Activated CD8-positive, alpha-beta memory T cell treated with anti-CD3 and anti-CD28 coated beads for 36 hours (primary cell): ENCODE measurements around the gene ARHGAP22. TPM values are rescaled to one million over a fixed set of nuclear protein-coding genes. Genes with fewer than 3 reads are reported as not detected.

Experiments used
- CTCF ChIA-PET: fragments of 350-600 bp; sonication (Branson Sonifier 250); formaldehyde crosslinking; loops from one replicate; lab custom pipeline; 2021; ENCODE audit warnings: antibody characterized with exemption; lab: Charles Lee
- POLR2A ChIA-PET: fragments of 350-600 bp; sonication (Branson Sonifier 250); formaldehyde crosslinking; loops from one replicate; lab custom pipeline; 2021; ENCODE audit warnings: antibody characterized with exemption; lab: Charles Lee
- total RNA-seq, 2 experiments: library from RNA; stranded (reverse); gene quantifications; one replicate each; pipeline ENCODE4 v1.2.3, GENCODE V29; 2021

ARHGAP22 gene
- total RNA-seq, 2 experiments from 2014 or later = not detected

DNA sequence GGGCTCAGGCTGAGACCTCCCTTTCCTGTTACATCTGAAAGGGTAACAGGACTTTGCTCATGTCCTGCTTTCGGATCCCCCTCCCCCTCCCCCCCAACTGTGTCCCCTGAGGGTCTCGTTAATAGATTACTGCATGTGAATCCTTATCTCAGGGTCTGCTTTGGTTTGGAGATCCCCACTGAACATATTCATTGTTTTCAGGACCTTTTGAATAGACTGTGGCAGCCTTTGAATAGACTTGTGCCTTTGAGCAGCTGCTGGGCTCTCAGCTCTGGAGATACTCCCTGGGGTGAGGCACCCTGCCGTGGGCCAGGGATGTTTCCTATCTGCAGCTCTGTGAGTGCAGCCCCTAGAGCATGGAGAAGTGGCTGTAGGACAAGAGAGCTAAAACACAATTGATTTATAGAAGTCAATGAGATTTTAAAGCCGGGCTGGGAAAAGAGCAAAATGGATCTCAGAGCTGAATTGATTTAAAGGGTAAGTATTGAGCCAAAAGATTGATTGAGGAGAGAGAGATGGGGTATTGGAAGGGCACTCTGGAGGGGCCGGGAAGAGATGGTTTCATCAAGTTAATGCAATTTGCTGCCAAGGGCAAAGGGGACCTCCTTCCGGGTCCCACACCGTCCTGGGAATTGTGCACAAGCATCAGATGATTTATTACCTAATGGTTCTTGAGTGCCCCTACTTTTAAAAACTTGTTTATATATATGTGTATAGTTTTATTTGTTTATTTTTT lies 9.9 kb downstream of the ARHGAP22 start:
- POLR2A ChIA-PET = no interaction called here
- CTCF ChIA-PET = no interaction called here

DNA sequence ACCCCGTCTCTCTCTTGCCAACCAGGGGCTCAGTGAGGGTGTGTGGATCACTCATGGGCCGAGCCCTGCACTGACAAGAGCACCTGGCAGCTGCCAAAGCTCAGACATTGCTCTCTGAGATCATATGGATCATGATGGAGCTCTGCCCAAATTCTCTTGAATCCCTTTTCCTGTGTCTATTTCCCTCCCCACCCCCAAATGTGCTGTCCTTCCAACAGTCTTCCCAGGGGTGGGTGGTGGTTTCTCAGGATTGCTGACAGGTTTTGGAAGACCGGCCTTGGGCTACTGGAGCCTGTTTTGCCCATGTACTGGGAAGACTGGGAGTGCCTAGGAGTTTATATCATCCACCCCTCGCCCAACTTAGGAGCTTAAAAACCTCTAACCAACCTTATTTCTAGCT lies 10.5 kb downstream of the ARHGAP22 start:
- ChIA-PET CTCF (no interaction called here), POLR2A (no interaction called here)

- POLR2A ChIA-PET = no interaction called here
- CTCF ChIA-PET = no interaction called here
Measured at GRCh38 chr10:48592346-48592745, 12.5 kb downstream of the ARHGAP22 start.

GRCh38 chr10:48590945-48591344 lies 13.9 kb downstream of the ARHGAP22 start:
- ChIA-PET POLR2A (no interaction called here), CTCF (no interaction called here)

GRCh38 chr10:48589266-48589665 lies 15.6 kb downstream of the ARHGAP22 start:
- POLR2A ChIA-PET = no interaction called here
- CTCF ChIA-PET = no interaction called here

- ChIA-PET POLR2A (no interaction called here), CTCF (no interaction called here)
Measured at GRCh38 chr10:48587819-48588218, 17.1 kb downstream of the ARHGAP22 start.

DNA sequence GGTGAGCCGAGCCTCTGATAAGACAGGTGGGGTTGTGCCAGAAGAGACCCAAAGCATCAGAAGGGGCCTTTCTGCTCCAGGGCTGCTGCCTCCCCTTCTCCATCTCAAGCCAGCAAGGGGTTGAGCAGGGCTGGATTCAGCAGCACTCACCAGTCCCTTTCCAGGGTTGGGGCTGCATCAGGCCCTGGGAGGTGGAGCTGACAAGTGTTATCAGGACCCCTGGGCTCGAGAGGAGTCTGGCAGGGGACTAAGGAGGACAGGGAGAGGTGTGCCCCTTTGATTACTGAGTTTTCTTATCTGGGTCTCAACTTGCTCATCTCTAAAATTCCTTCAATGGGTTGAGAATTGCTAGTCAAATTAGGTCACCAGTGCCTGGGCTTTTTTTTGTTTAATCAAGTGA lies 17.8 kb downstream of the ARHGAP22 start:
- CTCF ChIA-PET = no interaction called here
- POLR2A ChIA-PET = no interaction called here

DNA sequence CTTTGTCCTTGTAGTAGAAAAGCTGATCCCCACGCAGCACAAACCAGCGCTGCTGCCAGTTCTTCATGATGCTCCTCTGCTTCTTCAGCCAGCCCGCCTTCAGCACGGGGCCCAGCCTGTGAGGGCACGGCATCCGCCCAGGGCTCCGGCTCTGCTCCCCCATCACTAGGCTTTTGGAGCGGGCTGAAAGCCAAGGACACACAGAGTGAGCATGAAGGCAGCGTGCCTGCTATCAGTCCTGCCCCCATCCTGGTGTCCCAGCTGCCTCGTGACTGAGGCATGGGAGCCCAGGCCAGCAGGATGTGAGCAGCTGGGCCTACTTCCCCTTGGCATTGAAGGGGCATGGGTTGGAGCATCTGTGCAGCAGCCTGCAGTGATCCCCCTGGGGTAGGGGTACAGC lies 21.9 kb downstream of the ARHGAP22 start:
- CTCF ChIA-PET = no interaction called here
- POLR2A ChIA-PET = no interaction called here

DNA sequence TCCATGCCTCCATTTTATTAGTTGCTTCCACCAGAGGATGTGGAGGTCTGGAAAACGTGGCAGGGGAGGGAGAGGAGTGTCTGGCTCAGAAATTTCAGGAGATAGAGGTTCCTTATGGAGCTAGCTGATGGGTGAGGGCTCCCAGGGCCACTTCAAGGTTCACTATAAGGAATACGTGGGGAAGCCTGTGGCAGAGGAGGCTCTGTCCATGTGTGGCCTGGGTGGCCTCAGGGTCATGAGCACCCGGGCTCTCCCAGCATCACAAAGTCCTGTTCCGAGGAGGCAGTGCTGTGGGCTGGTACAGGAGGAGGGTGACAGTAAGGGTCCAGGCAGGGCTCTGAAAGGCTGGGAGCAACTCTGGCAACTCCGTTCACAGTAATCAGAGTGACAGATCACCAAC lies 24.6 kb downstream of the ARHGAP22 start:
- ChIA-PET CTCF (no interaction called here), POLR2A (no interaction called here)

DNA sequence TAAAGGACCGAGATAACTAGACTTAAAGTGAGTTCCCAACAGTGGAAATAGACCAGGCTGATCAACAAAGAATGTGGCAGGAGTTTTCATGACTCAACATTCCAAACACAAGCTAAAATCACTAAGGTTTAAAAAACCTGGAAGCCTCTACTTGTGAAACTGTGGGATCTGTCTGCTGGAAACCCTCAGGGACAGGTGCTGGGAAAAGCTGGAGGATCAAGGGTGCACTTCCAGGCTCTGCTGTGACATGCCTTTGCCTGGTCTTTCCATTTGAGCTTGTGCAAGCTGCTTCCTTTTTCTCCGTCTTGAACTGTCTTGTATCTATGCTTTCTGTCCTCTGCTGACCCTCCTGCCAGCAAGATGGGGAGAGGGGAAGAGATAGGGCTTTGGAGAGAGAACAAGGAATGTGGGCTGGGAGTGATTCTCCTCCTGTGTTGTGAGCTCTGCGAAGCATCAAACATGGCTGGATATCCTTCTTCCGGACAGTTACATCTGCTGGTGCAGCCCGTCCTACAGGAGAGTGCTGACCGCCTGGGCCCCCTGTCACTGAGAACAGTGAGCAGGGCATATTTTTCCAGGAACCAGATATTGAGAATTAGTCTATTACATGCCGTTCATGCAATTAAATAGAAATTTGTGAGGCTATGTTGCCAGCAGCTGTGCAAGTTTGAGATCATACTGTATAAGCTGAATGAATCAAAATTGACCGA lies 25.5 kb downstream of the ARHGAP22 start:
- POLR2A ChIA-PET = no interaction called here

DNA sequence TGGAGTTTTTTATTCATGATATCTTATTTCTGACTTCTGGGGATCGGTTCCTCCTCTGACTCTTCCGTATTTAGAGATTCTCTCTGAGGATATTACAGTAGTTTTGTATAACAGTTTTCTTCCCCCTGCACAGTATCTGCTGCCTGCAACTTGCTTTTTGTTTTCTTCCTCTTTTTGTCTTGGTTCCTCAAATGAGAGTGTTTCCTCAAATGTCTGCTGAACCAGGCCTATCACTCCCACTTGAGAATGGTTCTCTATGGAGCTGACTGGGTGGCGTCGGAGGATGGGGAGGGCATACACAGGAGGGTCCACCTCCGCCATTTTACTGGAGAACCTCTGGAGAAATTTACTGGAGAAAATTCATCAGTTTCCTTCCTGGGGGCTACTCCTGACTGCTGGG lies 27.7 kb downstream of the ARHGAP22 start:
- POLR2A ChIA-PET = no interaction called here
- CTCF ChIA-PET = no interaction called here

More for the DNA sequence above, 25.5 kb downstream of the ARHGAP22 start:
- CTCF ChIA-PET = no interaction called here

- CTCF ChIA-PET = no interaction called here
- POLR2A ChIA-PET = no interaction called here
Measured at GRCh38 chr10:48576501-48576900, 28.4 kb downstream of the ARHGAP22 start.

DNA sequence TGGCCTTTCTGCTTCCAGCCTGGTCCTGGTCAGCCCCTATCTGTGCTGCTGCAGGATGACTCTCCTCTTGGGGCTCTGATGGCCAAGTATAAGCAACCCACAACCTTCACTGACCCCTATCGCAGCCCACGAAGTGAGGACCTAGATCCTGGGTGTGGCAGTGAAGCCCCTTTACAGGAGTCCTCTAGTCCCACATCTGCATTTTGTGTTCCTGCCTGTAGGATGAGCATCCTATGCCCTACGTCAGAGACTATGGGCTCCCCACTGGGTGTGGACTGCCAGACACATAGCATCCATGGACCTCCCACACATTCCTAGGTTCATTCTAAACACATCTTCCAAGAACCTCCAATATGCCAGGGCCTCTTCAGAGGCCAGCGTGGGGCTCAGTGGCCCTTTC lies 29.0 kb downstream of the ARHGAP22 start:
- POLR2A ChIA-PET = no interaction called here
- CTCF ChIA-PET = no interaction called here

DNA sequence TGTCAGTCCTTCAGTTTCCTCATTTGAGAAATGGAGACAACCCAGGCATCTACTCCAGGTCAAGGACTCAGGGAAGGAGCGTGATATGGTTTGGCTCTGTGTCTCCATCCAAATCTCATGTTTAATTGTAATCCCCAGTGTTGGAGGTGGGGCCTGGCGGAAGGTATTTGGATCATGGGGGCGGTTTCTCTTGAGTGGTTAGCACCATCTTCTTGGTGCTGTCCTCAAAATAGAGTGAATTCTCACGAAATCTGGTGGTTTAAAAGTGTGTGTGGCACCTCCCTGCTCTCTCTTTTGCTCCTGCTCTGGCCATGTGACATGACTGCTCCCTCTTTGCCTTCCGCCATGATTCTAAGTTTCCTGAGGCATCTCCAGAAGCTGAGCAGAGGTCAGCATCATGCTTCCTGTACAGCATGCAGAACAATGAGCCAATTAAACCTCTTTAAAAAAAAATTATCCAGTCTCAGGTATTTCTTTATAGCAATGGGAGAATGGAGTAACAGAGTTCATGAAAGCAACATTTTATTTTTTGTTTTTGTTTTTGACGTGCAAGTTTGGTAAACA lies 30.0 kb downstream of the ARHGAP22 start:
- CTCF ChIA-PET = no interaction called here

GRCh38 chr10:48574322-48574796 lies 30.5 kb downstream of the ARHGAP22 start:
- ChIA-PET POLR2A (no interaction called here), CTCF (no interaction called here)

More for the DNA sequence above, 30.0 kb downstream of the ARHGAP22 start:
- POLR2A ChIA-PET = no interaction called here

DNA sequence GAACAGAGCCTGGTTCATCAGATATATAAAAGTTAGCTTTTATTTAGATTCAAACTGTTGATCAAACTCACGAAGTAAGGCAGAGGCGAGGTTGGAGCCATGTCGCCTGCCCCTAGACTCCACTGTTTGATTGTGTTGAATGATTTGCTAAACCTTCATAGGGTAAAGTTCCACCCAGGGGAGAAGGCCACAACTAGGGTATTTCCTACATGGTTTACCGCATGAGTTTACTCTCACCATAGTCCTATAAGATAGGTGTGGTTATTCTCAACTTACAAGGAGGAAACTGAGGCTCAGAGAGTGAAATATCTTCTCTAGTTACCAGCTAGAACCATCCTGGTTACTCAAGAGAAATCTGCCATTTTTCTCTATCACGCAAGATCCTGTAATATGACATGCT lies 31.8 kb downstream of the ARHGAP22 start:
- ChIA-PET POLR2A (no interaction called here), CTCF (no interaction called here)

- CTCF ChIA-PET = no interaction called here
Measured at GRCh38 chr10:48572414-48572813, 32.5 kb downstream of the ARHGAP22 start.

DNA sequence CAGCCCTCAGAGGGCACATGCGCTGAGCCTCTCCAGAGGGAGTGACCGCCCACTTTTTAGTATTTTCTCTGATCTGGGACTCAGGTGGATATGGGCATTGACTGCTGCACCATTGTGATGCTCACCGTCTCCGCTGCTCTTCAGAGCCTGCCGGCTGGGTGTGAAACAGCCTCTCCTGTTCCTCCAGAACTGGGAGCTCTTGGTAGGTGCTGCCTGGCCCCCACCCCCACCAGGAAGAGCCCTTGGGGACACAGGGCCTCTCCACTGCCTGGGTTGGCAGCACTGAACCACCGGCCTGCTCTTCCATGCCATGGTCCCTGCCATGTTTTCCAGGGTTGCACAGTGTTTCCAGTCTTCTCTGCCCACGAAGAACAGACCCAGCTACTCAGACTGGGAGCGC lies 36.3 kb downstream of the ARHGAP22 start:
- ChIA-PET POLR2A (no interaction called here), CTCF (interaction anchor here (1.8 kb wide), 1 partner anchor 88 kb away, joined by 3 read pairs; no protein-coding TSS in a partner anchor)

More at GRCh38 chr10:48572414-48572813, 32.5 kb downstream of the ARHGAP22 start:
- POLR2A ChIA-PET = no interaction called here

GRCh38 chr10:48568131-48568530 lies 36.7 kb downstream of the ARHGAP22 start:
- ChIA-PET POLR2A (no interaction called here), CTCF (interaction anchor here (1.8 kb wide), 1 partner anchor 88 kb away, joined by 3 read pairs; no protein-coding TSS in a partner anchor)

- CTCF ChIA-PET = no interaction called here
Measured at GRCh38 chr10:48567346-48567745, 37.5 kb downstream of the ARHGAP22 start.

More at GRCh38 chr10:48567346-48567745, 37.5 kb downstream of the ARHGAP22 start:
- POLR2A ChIA-PET = no interaction called here
